ENCODE measurements around the gene CD200R1L. TPM values are rescaled to one million over a fixed set of nuclear protein-coding genes. Genes with fewer than 3 reads are reported as not detected.

Gene CD200R1L
- total RNA-seq, 1 donor from 2014 or later: not detected

GRCh38 chr3:112775011-112775742 is 71.5 kb downstream of the CD200R1L start:
- ATAC-seq: peak; percentile 87

GRCh38 chr3:112774293-112774926 is 72.3 kb downstream of the CD200R1L start:
- intact Hi-C loops (cut with DNase I): no loop called here
- DNase-seq (ENCODE audit: missing footprints) (no peak), ATAC-seq (no peak)

More at GRCh38 chr3:112775011-112775742, 71.5 kb downstream of the CD200R1L start:
- intact Hi-C loops (cut with DNase I): no loop called here
- no peak for DNase-seq (ENCODE audit: missing footprints)

GRCh38 chr3:112773864-112774263 is 72.8 kb downstream of the CD200R1L start:
- DNase-seq (ENCODE audit: missing footprints) (no peak), ATAC-seq (no peak)
- intact Hi-C loops (cut with DNase I): no loop called here

- ATAC-seq (no peak), DNase-seq (ENCODE audit: missing footprints) (no peak)
- intact Hi-C loops (cut with DNase I): no loop called here
Measured at GRCh38 chr3:112770951-112771350, 75.7 kb downstream of the CD200R1L start.

- intact Hi-C loops (cut with DNase I): no loop called here
- no peak for ATAC-seq
- peak; percentile 75 for DNase-seq (ENCODE audit: missing footprints)
Measured at GRCh38 chr3:112770032-112770626, 76.5 kb downstream of the CD200R1L start.

- DNase-seq (ENCODE audit: missing footprints) (no peak), ATAC-seq (no peak)
- intact Hi-C loops (cut with DNase I): no loop called here
Measured at GRCh38 chr3:112769286-112769978, 77.2 kb downstream of the CD200R1L start.

GRCh38 chr3:112767777-112768176 is 78.9 kb downstream of the CD200R1L start:
- no peak for ATAC-seq
- intact Hi-C loops (cut with DNase I): no loop called here
- no peak for DNase-seq (ENCODE audit: missing footprints)

GRCh38 chr3:112767177-112767576 is 79.5 kb downstream of the CD200R1L start:
- DNase-seq (ENCODE audit: missing footprints): no peak
- ATAC-seq: peak; percentile 70
- intact Hi-C loops (cut with DNase I): no loop called here

Other genes starting within 250 kb of the CD200R1L start
- 78.2 TPM for gene CCDC80, start 205.7 kb downstream of the CD200R1L start, total RNA-seq
- 1.0 TPM for gene CD200R1, start 128.2 kb upstream of the CD200R1L start, total RNA-seq
- gene GTPBP8, start 144.1 kb upstream of the CD200R1L start, total RNA-seq: 27.6 TPM

Data from Right ventricle myocardium inferior (tissue), 1 donor.